Activated naive CD4-positive, alpha-beta T cell treated with anti-CD3 and anti-CD28 coated beads, Interleukin-2, amount 10 ng/mL, durations not matched to agents 7 days and 5 days (primary cell): ENCODE measurements around the gene TTC3.
A peak's percentile ranks its signal among the peaks of the same experiment; 100 is the strongest.

Experiments used
- CTCF ChIA-PET: fragments of 350-600 bp; sonication (Branson Sonifier 250); formaldehyde crosslinking; loops from one replicate; lab custom pipeline; 2021; ENCODE audit warnings: antibody characterized with exemption; lab: Charles Lee
- DNase-seq: peaks from one replicate; pipeline ENCODE4 v3.0.0-alpha.2; 2020
- H3K27ac Mint-ChIP-seq: one replicate; pipeline ENCODE4 v1.8.0; 2021; ENCODE audit warnings: mild to moderate bottlenecking, moderate library complexity, mixed read lengths
- H3K27me3 Mint-ChIP-seq: one replicate; pipeline ENCODE4 v1.8.0; 2021; ENCODE audit warnings: mild to moderate bottlenecking, mixed read lengths
- H3K36me3 Mint-ChIP-seq: one replicate; pipeline ENCODE4 v1.8.0; 2021; ENCODE audit warnings: mixed read lengths
- H3K4me1 Mint-ChIP-seq: one replicate; pipeline ENCODE4 v1.8.0; 2021; ENCODE audit warnings: mixed read lengths
- H3K4me3 Mint-ChIP-seq: one replicate; pipeline ENCODE4 v1.8.0; 2021; ENCODE audit warnings: mild to moderate bottlenecking, moderate library complexity, mixed read lengths
- H3K9me3 Mint-ChIP-seq: one replicate; pipeline ENCODE4 v1.8.0; 2021; ENCODE audit warnings: mixed read lengths

TTC3 gene

GRCh38 chr21:37230632-37231248 lies 157.7 kb downstream of the TTC3 start:
- CTCF ChIA-PET, result interaction anchor here (0.7 to 1.0 kb wide), 2 partner anchors 10 to 26 kb away, joined by 3 read pairs; no protein-coding TSS in a partner anchor
- Mint-ChIP-seq H3K27ac (no peak overlapping the region), H3K9me3 (no peaks in the 10 kb centered on the region), H3K27me3 (no peaks in the 10 kb centered on the region), H3K4me1 (peaks cover 18% of the 10 kb centered on the region), H3K4me3 (no peak overlapping the region), H3K36me3 (peaks cover 57% of the 10 kb centered on the region)
- DNase-seq, result no peak

DNA sequence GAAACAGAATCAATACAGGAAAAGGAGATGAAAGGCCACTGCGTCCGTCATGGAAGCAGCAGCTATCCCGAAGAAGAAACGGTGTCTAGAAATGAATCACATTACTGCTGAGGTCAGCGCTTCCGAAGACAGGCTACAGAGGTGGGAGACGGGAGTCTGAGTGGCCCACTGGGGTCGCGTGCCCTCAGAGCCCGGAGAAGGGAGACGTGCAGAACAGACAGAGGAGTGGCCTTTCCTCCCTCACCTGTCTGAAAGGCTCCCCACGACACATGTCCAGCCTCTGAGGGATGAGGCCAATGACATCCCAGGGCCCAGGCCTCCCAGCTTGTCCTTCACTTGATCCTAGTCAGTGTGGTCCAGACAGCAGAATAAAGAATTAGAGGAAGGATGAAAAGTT lies 158.2 kb downstream of the TTC3 start:
- H3K4me3 Mint-ChIP-seq, result no peak overlapping the region
- CTCF ChIA-PET, result no interaction called here
- peaks cover 56% of the 10 kb centered on the region for H3K36me3 Mint-ChIP-seq
- H3K9me3 Mint-ChIP-seq, result no peaks in the 10 kb centered on the region
- H3K27me3 Mint-ChIP-seq, result no peaks in the 10 kb centered on the region
- DNase-seq, result no peak
- H3K27ac Mint-ChIP-seq, result no peak overlapping the region
- peaks cover 14% of the 10 kb centered on the region for H3K4me1 Mint-ChIP-seq

GRCh38 chr21:37231671-37232070 lies 158.6 kb downstream of the TTC3 start:
- no peaks in the 10 kb centered on the region for H3K9me3 Mint-ChIP-seq
- no peak for DNase-seq
- H3K36me3 Mint-ChIP-seq, result peaks cover 56% of the 10 kb centered on the region
- peaks cover 13% of the 10 kb centered on the region for H3K4me1 Mint-ChIP-seq
- no peak overlapping the region for H3K27ac Mint-ChIP-seq
- CTCF ChIA-PET, result no interaction called here
- no peak overlapping the region for H3K4me3 Mint-ChIP-seq
- H3K27me3 Mint-ChIP-seq, result no peaks in the 10 kb centered on the region

DNA sequence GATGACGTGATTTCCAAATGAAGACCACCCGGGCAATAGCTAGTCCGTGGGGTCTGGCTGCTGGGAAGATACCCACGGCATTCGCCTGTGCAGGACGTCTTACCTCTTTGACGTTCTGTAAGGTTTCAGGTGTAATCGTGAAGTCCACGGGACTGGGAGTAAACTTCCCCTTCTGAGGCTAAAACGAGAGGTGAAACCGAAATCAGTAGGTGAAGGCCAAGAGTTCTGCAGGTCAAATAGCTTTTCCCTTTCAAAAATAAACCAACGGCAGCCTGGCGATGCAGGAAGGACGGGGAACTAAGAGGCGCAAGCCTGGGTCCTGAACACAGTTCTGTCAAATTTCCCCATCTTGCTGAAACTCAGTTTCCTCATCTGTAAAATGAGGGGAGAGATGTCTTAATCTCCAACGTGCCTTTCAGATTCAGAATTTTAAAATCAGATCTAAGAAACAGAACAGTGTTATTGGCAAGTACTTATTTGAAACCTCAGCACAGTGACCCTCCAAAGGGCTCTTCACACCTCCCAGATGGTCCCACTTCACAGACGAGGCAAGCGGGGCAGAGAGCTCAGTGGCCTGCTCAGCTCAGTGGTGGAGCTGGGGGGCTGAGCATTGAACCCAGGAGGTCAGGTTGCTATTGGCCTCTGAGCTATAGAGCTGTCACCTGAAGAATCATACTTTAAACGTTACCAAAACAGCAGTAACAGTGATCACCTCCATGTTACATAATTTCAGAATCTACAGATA lies 159.4 kb downstream of the TTC3 start:
- H3K4me3 Mint-ChIP-seq, result no peak overlapping the region
- no peaks in the 10 kb centered on the region for H3K9me3 Mint-ChIP-seq
- H3K36me3 Mint-ChIP-seq, result peaks cover 57% of the 10 kb centered on the region
- DNase-seq, result no peak
- peaks cover 17% of the 10 kb centered on the region for H3K4me1 Mint-ChIP-seq
- H3K27ac Mint-ChIP-seq, result no peak overlapping the region
- CTCF ChIA-PET, result no interaction called here
- no peaks in the 10 kb centered on the region for H3K27me3 Mint-ChIP-seq

DNA sequence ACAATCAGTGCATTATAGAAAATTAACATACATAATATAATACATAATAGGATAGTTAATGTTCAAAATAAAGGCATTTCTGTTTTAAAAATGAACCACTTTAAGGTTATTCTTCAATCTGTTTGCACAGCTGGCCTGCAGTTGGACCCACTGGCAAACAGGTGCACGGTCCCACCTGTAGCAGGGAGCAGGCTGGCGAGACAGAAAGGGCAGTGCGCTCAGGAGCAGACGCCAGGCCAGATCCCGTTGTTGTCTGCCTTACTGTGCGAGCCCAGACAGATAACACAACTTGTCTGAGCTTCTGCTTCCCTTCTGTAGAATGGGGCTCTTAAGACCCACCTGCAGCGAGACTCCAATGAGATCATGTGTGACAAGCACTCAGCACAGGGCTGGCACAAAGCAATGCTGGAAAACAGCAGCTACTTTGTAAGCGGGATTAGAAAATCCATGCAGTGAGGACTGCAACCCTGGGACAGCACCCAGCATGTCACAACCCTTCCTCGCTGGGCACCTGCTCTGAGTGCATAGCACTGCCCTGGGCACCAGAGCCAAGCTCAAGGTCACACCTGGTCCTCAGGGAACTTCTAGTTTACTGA lies 160.6 kb downstream of the TTC3 start:
- Mint-ChIP-seq H3K36me3 (peaks cover 58% of the 10 kb centered on the region), H3K27me3 (no peaks in the 10 kb centered on the region), H3K27ac (no peak overlapping the region), H3K4me1 (peaks cover 24% of the 10 kb centered on the region), H3K4me3 (no peak overlapping the region), H3K9me3 (no peaks in the 10 kb centered on the region)
- no peak for DNase-seq
- CTCF ChIA-PET, result no interaction called here

- CTCF ChIA-PET, result no interaction called here
- Mint-ChIP-seq H3K36me3 (peaks cover 52% of the 10 kb centered on the region), H3K4me1 (peaks cover 52% of the 10 kb centered on the region), H3K4me3 (no peak overlapping the region), H3K9me3 (no peaks in the 10 kb centered on the region), H3K27me3 (no peaks in the 10 kb centered on the region), H3K27ac (peak overlapping the region; percentile 86)
- no peak for DNase-seq
These were observed 164.3 kb downstream of the TTC3 start for GRCh38 chr21:37237346-37237745.

GRCh38 chr21:37237764-37238163 lies 164.7 kb downstream of the TTC3 start:
- CTCF ChIA-PET, result no interaction called here
- Mint-ChIP-seq H3K9me3 (no peaks in the 10 kb centered on the region), H3K36me3 (peaks cover 49% of the 10 kb centered on the region), H3K27me3 (no peaks in the 10 kb centered on the region), H3K4me1 (peaks cover 55% of the 10 kb centered on the region), H3K27ac (peak overlapping the region; percentile 86), H3K4me3 (no peak overlapping the region)
- peak; percentile 47 for DNase-seq

GRCh38 chr21:37240978-37241377 lies 167.9 kb downstream of the TTC3 start:
- Mint-ChIP-seq H3K27ac (peak overlapping the region; percentile 56), H3K36me3 (peaks cover 67% of the 10 kb centered on the region), H3K4me1 (peaks cover 87% of the 10 kb centered on the region), H3K27me3 (no peaks in the 10 kb centered on the region), H3K9me3 (no peaks in the 10 kb centered on the region), H3K4me3 (no peak overlapping the region)
- CTCF ChIA-PET, result no interaction called here
- DNase-seq, result no peak

- peaks cover 89% of the 10 kb centered on the region for H3K4me1 Mint-ChIP-seq
- H3K36me3 Mint-ChIP-seq, result peaks cover 67% of the 10 kb centered on the region
- H3K27ac Mint-ChIP-seq, result no peak overlapping the region
- no peaks in the 10 kb centered on the region for H3K9me3 Mint-ChIP-seq
- no peaks in the 10 kb centered on the region for H3K27me3 Mint-ChIP-seq
- DNase-seq, result no peak
- CTCF ChIA-PET, result no interaction called here
- H3K4me3 Mint-ChIP-seq, result no peak overlapping the region
These were observed 168.4 kb downstream of the TTC3 start for GRCh38 chr21:37241426-37241825.

DNA sequence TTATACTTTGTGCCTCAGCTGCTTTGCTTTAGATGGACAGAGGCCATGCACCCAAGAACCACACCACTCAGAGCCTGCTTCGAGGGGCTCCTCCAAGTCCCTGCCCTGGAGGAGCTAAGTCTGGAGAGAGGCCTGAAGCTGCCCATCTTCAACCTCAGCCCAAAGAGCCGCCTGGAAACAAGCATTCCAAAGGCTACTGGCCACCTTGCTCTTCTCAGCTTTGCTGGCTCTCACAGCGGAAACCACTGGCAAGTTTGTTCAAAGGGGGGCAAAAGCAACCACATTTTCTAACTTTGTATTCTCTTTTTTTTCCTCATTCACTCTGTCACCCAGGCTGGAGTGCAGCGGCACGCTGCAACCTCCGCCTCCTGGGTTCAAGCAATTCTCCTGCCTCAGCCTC lies 170.9 kb downstream of the TTC3 start:
- Mint-ChIP-seq H3K27ac (peak overlapping the region; percentile 93), H3K36me3 (peaks cover 53% of the 10 kb centered on the region), H3K4me3 (no peak overlapping the region), H3K4me1 (peaks cover 79% of the 10 kb centered on the region), H3K27me3 (no peaks in the 10 kb centered on the region), H3K9me3 (no peaks in the 10 kb centered on the region)
- no peak for DNase-seq
- CTCF ChIA-PET, result interaction anchor here (0.6 to 2.3 kb wide), 4 partner anchors 10 to 77 kb away, joined by 3 to 5 read pairs (median 3); no protein-coding TSS in a partner anchor

GRCh38 chr21:37244501-37245095 lies 171.5 kb downstream of the TTC3 start:
- CTCF ChIA-PET, result interaction anchor here (0.6 to 2.3 kb wide), 2 partner anchors 9 to 78 kb away, joined by 3 to 5 read pairs; no protein-coding TSS in a partner anchor
- peaks cover 52% of the 10 kb centered on the region for H3K36me3 Mint-ChIP-seq
- H3K4me3 Mint-ChIP-seq, result peak overlapping the region; percentile 58
- H3K9me3 Mint-ChIP-seq, result no peaks in the 10 kb centered on the region
- DNase-seq, result peak; percentile 58
- no peaks in the 10 kb centered on the region for H3K27me3 Mint-ChIP-seq
- peak overlapping the region; percentile 93 for H3K27ac Mint-ChIP-seq
- peaks cover 79% of the 10 kb centered on the region for H3K4me1 Mint-ChIP-seq

DNA sequence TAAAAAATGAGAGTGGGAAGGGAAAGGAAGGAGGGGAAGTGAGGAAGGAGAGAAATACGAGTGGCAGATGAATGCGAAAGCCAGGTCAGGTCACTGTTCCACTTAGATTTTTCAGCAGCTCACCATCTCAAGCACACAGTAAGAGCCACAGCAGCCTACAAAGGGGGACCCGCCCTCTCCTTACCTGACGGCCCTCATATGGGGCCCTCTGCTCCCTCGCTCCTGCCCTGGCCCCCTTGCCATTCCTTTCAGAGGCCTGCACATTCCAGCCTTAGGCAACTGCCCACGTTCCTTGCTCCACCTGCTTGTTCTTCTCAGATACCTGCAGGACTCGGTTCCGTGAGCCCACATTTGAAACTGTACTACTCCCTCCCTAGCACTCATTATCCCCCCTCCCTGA lies 172.1 kb downstream of the TTC3 start:
- DNase-seq, result no peak
- H3K4me3 Mint-ChIP-seq, result peak overlapping the region; percentile 58
- H3K27ac Mint-ChIP-seq, result peak overlapping the region; percentile 93
- peaks cover 79% of the 10 kb centered on the region for H3K4me1 Mint-ChIP-seq
- CTCF ChIA-PET, result interaction anchor here (2.3 kb wide), 1 partner anchor 78 kb away, joined by 5 read pairs; no protein-coding TSS in a partner anchor
- H3K36me3 Mint-ChIP-seq, result peaks cover 54% of the 10 kb centered on the region
- H3K9me3 Mint-ChIP-seq, result no peaks in the 10 kb centered on the region
- H3K27me3 Mint-ChIP-seq, result no peaks in the 10 kb centered on the region

GRCh38 chr21:37248298-37248697 lies 175.2 kb downstream of the TTC3 start:
- Mint-ChIP-seq H3K36me3 (peaks cover 40% of the 10 kb centered on the region), H3K4me3 (no peak overlapping the region), H3K4me1 (peaks cover 64% of the 10 kb centered on the region), H3K27me3 (no peaks in the 10 kb centered on the region), H3K27ac (no peak overlapping the region), H3K9me3 (no peaks in the 10 kb centered on the region)
- no peak for DNase-seq
- CTCF ChIA-PET, result interaction anchor here (0.9 to 1.4 kb wide), 2 partner anchors 10 to 23 kb away, joined by 3 read pairs; no protein-coding TSS in a partner anchor
